HG03442 (cell line): ENCODE data around the gene AQP1.

Experiments
- ATAC-seq: cut with Tn5 transposase; IDR thresholded peaks from one replicate; pipeline ENCODE4 v1.9.1; 2021; ENCODE audit warnings: mild to moderate bottlenecking, moderate library complexity; ENCODE audit not compliant: unreplicated experiment

Gene AQP1

DNA sequence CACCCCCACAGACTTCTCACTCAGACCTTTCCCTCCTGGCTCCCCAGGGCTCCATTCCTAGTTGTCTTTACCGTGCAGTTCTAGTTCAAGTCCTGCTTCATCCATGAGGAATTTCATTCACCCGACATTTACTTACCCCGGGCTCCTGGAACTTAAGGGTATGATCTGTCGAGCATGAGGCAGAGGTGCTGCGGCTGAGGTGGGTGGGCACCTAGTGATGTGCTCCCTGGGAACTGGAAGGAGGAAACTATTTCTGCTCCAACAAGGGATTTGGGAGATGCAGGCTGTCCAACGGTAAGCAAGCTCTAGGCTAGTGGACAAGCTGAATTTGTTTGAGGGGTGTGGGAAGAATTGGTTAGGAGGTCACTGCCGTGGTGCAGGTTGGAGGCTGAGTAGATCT is 30.2 kb upstream of the AQP1 start:
- no peak for ATAC-seq

- ATAC-seq, result no peak
Observed at GRCh38 chr7:30884881-30885280, 26.8 kb upstream of the AQP1 start.

DNA sequence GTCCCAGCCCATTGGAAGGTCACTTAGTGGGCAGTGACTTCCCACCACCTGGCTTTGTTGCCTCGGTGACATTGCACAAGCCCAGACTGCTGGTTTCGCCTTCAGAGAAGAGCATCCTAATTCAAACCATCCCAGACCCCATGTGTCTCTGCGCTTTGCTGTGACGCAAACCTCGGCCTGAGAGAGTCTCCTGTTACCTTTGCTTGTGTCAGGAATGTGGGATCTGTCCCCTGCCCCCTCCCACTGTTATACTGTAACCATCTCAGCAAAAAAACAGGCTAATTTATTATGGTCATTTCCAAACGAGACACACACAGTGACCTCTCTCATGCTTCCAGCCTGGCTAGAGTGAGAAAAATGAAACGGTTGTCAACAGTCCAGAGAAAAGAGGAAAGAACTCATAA is 25.0 kb upstream of the AQP1 start:
- ATAC-seq, result no peak

DNA sequence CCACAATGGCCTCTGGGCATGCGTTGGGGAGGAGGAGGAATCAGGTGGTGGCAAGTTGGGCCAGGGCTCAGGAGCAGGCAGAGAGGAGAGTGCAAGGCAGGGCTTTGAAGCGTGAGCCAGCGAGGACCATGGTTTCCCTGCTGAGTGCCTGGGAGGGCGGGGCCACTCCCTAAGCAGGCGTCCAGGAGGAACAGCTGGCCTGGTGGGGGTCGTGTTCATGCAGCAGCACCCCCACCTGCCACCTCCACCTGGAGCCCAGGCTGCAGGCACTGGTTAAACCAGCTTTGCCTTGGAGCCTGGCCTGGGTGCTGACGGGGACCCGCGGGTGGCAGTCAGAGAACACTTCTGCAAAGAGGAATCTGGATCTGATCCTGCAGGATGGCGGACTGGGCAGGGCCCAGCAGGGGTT is 24.2 kb upstream of the AQP1 start:
- ATAC-seq, result no peak

GRCh38 chr7:30888747-30889146 is 22.9 kb upstream of the AQP1 start:
- ATAC-seq, result no peak

GRCh38 chr7:30890226-30890625 is 21.4 kb upstream of the AQP1 start:
- no peak for ATAC-seq

DNA sequence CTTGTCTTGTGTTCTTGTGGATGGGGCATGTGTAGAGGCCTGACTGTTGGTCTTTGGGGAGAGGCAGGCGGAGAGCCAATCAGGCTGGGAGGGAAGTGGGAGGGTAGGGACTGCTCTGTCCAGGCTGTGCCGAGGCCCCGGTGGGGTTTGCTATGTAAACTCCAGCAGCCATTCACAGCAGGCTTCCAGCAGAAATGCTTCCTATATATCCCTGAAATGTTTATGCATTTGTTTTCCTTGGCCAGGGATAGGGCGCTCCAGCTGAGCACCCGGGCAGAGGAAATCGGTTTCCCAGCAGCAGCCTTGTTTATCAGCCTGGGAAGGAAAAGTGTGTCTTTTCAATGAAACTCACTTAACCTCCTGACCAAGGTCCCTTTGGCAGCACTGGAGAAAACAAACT is 18.3 kb upstream of the AQP1 start:
- ATAC-seq, result no peak

DNA sequence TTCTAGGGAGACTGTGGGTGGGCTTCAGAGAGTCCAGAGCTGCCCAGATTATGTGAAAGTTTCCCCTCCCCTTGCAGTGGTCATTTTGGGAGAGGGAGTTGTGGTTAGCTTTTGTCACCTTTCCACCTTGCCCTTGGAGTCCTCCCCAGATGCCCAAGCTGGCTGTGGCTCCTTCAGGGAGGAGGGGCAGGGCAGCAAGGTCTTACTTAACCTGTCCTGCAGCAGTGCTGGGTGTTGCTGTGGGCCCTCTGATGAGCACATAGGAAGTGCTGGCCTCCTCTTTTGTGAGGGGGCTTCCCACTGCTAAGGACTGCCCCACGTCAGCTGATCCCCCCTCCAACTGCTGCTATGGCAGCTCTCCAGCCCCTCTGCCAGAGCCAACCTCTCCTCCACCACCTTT is 17.6 kb upstream of the AQP1 start:
- no peak for ATAC-seq

- no peak for ATAC-seq
Observed at GRCh38 chr7:30894866-30895605, 16.6 kb upstream of the AQP1 start.

DNA sequence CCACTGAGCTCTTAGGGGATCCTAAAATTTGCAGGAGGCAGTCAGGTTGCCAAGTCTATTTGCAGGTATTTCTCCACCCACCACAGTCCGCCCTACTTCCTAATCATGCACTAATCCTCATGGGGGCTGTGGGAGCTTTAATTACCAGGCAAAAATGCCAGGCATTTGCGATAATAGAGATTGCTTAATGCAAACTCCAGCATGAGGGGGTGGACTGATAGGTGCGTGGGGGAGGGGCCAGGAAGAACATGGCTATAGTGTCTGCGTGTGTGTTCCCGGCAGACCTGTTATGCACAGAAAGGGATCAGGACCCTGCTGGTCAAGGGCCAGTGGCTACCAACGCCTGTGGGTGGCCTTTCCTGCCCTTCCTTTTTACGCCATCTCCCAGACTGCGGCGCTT is 15.6 kb upstream of the AQP1 start:
- ATAC-seq, result no peak

DNA sequence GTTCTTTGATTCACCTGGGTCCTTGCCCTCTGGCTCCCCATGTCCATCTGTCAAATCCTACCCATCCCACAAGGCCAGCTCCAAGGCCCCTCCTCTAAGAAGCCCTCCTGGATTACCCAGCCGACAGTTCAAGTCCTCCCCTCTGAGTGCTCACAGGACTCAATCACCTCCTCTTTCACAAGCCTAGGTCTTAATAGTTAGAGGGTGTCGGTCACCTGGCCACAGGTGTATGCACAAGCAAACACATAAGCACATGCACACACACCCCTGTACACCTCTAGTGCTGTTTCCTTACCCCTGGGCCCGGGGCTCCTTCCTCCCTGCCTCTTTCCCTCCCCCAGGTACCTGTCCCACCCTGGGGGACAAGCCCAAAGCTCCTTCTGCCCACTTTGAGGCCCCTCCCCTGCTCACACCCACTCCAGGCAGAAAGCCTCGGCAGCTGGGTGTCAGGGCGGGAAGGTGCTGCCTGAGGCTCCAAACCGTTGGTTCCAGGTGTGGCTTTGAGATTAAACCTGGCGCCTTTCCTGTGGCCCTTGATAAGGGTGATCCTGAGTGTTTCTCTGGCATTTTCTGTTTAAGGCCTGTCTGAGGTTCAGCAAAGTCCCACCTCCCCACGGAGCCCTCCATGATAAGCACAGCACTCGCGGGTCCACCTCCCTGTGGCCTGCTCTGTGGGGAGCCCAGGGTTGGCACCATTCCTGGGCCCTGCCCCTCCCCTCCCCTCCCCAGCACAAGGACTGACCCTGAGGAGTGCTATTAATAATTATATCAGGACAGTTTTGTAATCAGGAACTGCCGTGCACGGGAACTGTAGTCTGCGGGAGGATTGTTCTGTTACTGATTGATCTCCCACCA is 14.6 kb upstream of the AQP1 start:
- ATAC-seq, result no peak

- no peak for ATAC-seq
Observed at GRCh38 chr7:30897770-30898169, 13.9 kb upstream of the AQP1 start.

DNA sequence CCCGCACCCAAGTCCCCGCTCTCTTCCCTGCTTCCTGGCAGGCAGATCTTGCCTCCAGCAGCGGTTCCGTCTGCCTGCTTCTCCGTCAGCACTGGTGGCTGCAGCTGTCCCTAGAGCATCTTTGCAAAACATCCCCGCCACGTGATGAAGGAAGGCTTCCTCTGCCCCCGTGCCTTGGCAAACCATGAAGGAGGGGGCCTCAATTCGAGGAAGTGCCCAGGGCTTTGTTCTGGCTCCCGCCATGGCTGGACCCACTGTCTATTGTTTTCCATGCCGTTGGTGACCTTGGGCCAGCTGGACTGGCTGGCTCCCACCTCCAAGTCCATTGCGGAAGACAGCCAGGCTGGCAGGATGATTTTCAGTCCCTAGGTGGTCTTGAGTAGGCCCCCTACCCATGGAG is 13.2 kb upstream of the AQP1 start:
- ATAC-seq, result no peak

DNA sequence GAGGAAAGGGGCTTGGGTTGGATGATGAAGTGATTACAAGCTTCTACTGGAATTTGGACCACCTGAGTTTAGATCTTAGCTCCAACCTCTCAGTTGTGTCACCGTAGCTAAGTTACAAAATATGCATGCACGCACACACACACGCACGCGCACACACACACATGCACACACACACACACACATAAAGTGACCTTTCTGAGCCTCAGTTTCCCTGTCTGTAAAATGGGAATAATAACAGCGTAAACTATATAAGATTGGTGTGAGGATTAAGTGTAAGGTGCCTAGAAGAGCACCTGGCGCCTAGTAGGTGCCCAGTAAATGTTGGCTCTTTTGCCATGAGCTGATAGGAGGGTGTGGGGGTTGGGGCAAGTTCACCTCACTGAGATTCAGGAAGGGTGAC is 12.6 kb upstream of the AQP1 start:
- ATAC-seq, result no peak

GRCh38 chr7:30899630-30900029 is 12.0 kb upstream of the AQP1 start:
- ATAC-seq, result no peak

DNA sequence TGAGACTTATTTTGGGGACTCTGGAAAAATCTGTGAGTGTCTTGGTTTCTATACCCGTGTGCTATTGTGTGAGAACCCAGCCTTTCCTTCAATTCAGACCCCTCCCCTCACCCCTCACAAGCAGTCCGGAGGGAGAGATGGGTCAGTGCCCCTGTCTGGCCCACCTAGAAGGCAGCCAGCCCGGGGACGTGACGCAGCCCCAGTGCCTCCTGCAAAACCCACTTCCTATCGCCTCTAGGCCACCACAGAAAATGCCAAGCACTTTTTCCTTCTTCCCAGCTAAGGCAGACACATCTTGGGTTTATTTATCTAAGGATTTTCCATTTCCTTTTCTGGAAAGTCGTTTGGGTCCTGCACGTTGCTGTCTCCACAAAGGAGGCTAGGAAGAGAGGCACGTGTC is 11.6 kb upstream of the AQP1 start:
- ATAC-seq, result no peak

DNA sequence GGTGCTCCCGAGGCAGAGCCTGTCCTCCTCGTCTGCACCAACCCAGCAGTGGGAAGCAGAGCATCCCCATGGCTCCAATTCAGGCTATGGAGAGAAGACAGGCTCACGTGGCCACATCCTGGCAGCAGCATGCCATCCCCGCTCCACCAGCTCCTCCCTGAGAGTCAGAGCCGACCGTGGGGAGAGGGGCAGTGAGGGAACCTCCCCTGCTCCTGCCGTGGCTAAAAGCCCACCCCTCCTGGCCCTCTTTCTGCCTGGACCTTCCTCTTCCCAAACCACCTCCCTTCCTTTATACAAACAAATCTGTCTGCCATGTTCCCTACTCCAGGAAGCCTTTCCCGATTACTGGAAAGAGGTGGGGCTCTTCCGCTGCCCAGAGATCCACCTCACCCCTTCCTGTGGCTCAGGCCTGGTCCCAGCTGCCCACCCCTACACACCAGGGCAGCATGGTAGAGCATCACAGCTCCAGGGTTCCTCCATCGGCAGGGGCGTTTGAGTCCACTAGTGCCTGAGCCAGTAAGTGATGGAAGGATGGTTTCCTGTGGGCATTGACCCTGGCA is 10.8 kb upstream of the AQP1 start:
- no peak for ATAC-seq

GRCh38 chr7:30901856-30902255 is 9.8 kb upstream of the AQP1 start:
- ATAC-seq, result no peak

- no peak for ATAC-seq
Observed at GRCh38 chr7:30902466-30902865, 9.2 kb upstream of the AQP1 start.

GRCh38 chr7:30903146-30903545 is 8.5 kb upstream of the AQP1 start:
- ATAC-seq, result no peak

- ATAC-seq, result no peak
Observed at GRCh38 chr7:30904561-30904960, 7.1 kb upstream of the AQP1 start.
